GM23338 (cell line): ENCODE data around the gene CHEK1. TPM values are rescaled to one million over a fixed set of nuclear protein-coding genes. Genes with fewer than 3 reads are reported as not detected.

ENCODE experiments used
- ATAC-seq: fragments of 200-7000 bp; cut with Tn5 transposase; 3 replicates; pipeline ENCODE4 v1.9.1; 2020
- DNase-seq: peaks from one replicate; pipeline ENCODE4 v3.0.0-alpha.2; 2015; ENCODE audit warnings: low spot score
- H2AFZ ChIP-seq: fragments of 200-600 bp; sonication (generic); 2 replicates; pipeline ENCODE4 v1.8.0; 2016; ENCODE audit warnings: antibody characterized with exemption, mild to moderate bottlenecking, moderate library complexity
- H3F3A ChIP-seq: fragments of 200-600 bp; sonication (generic); replicated peaks from 2 replicates; pipeline ENCODE4 v1.8.0; 2017; ENCODE audit warnings: antibody characterized with exemption, mixed run types, low read depth
- H3K27ac ChIP-seq: fragments of 200-600 bp; sonication (generic); 2 replicates; pipeline ENCODE4 v1.6.1; 2016; ENCODE audit warnings: low read depth
- H3K27me3 ChIP-seq: fragments of 200-600 bp; sonication (generic); 2 replicates; pipeline ENCODE4 v1.8.0; 2016; ENCODE audit warnings: mild to moderate bottlenecking, mixed run types, moderate library complexity; ENCODE audit not compliant: insufficient read depth
- H3K36me3 ChIP-seq: fragments of 200-600 bp; sonication (generic); 2 replicates; pipeline ENCODE4 v1.8.0; 2016; ENCODE audit warnings: mild to moderate bottlenecking; ENCODE audit not compliant: insufficient read depth
- H3K4me1 ChIP-seq: fragments of 200-600 bp; sonication (generic); 2 replicates; pipeline ENCODE4 v1.8.0; 2016; ENCODE audit warnings: mild to moderate bottlenecking, moderate library complexity; ENCODE audit not compliant: insufficient read depth
- H3K4me2 ChIP-seq: fragments of 200-600 bp; sonication (generic); 2 replicates; pipeline ENCODE4 v1.7.1; 2017; ENCODE audit warnings: mixed run types
- H3K4me3 ChIP-seq: fragments of 200-600 bp; sonication (generic); 2 replicates; pipeline ENCODE4 v1.6.1; 2016; ENCODE audit warnings: mixed run types
- H3K79me2 ChIP-seq: fragments of 200-600 bp; sonication (generic); replicated peaks from 2 replicates; pipeline ENCODE4 v1.8.0; 2017; ENCODE audit warnings: mild to moderate bottlenecking; ENCODE audit not compliant: insufficient read depth
- H3K9me2 ChIP-seq: fragments of 200-600 bp; sonication (generic); 2 replicates; pipeline ENCODE4 v1.8.0; 2017; ENCODE audit not compliant: insufficient read depth
- H4K20me1 ChIP-seq: fragments of 200-600 bp; sonication (generic); replicated peaks from 2 replicates; pipeline ENCODE4 v1.8.0; 2017; ENCODE audit warnings: mild to moderate bottlenecking; ENCODE audit not compliant: insufficient read depth
- H3K27ac Mint-ChIP-seq: 2 replicates; pipeline ENCODE4 v1.8.0; 2020; ENCODE audit warnings: inconsistent platforms, mild to moderate bottlenecking, moderate library complexity, mixed read lengths
- H3K27me3 Mint-ChIP-seq: 3 replicates; pipeline ENCODE4 v1.8.0; 2022; ENCODE audit warnings: low read depth, mild to moderate bottlenecking, moderate library complexity, mixed read lengths, inconsistent platforms; ENCODE audit not compliant: insufficient read depth, poor library complexity
- H3K36me3 Mint-ChIP-seq: 3 replicates; pipeline ENCODE4 v1.8.0; 2021; ENCODE audit warnings: low read depth, mild to moderate bottlenecking, inconsistent platforms, moderate library complexity, mixed read lengths
- H3K4me1 Mint-ChIP-seq: 3 replicates; pipeline ENCODE4 v1.8.0; 2020; ENCODE audit warnings: mild to moderate bottlenecking, inconsistent platforms, mixed read lengths
- H3K4me3 Mint-ChIP-seq: 3 replicates; pipeline ENCODE4 v1.8.0; 2021; ENCODE audit warnings: moderate library complexity, mild to moderate bottlenecking, inconsistent platforms, mixed read lengths
- H3K9me3 Mint-ChIP-seq: 3 replicates; pipeline ENCODE4 v1.8.0; 2020; ENCODE audit warnings: moderate library complexity, mild to moderate bottlenecking, inconsistent platforms, mixed read lengths
- CREB1 ChIP-seq: fragments of 250-450 bp; sonication (Bioruptor Pico); IDR thresholded peaks from 2 replicates; pipeline ENCODE4 v1.5.0; 2020; ENCODE audit warnings: low read depth, mild to moderate bottlenecking, moderate library complexity
- EZH2 ChIP-seq: fragments of 200-600 bp; sonication (generic); IDR thresholded peaks from one replicate; pipeline ENCODE4 v1.8.0; 2017; ENCODE audit warnings: antibody characterized with exemption, mild to moderate bottlenecking, low read depth; ENCODE audit not compliant: unreplicated experiment
- EZH2phosphoT487 ChIP-seq: fragments of 200-600 bp; sonication (generic); IDR thresholded peaks from one replicate; pipeline ENCODE4 v1.8.1; 2018; ENCODE audit warnings: antibody characterized with exemption; ENCODE audit not compliant: unreplicated experiment
- JUNB ChIP-seq: IDR thresholded peaks from one replicate; pipeline ENCODE4 v1.6.1; 2016; ENCODE audit warnings: antibody characterized with exemption; ENCODE audit not compliant: unreplicated experiment
- NANOG ChIP-seq: IDR thresholded peaks from 2 replicates; pipeline ENCODE4 v1.6.1; 2016; ENCODE audit warnings: antibody characterized with exemption, borderline replicate concordance
- POLR2AphosphoS5 ChIP-seq: IDR thresholded peaks from 2 replicates; pipeline ENCODE4 v1.6.1; 2016; ENCODE audit warnings: antibody characterized with exemption, low read depth
- STAT1 ChIP-seq: IDR thresholded peaks from one replicate; pipeline ENCODE4 v1.6.1; 2016; ENCODE audit warnings: antibody characterized with exemption; ENCODE audit not compliant: unreplicated experiment
- ZNF114 ChIP-seq: fragments of 250-450 bp; sonication (Bioruptor Pico); IDR thresholded peaks from 2 replicates; pipeline ENCODE4 v1.5.0; 2020; ENCODE audit warnings: mild to moderate bottlenecking, moderate library complexity
- ZNF331 ChIP-seq: fragments of 250-450 bp; sonication (Bioruptor Pico); IDR thresholded peaks from 2 replicates; pipeline ENCODE4 v1.5.0; 2020; ENCODE audit warnings: low read depth, mild to moderate bottlenecking, moderate library complexity
- polyA plus RNA-seq: library from polyadenylated mRNA; unstranded; fragments of >200 nt; fragmentation: Nextera tagmentation; extraction: Ambion mirVana; gene quantifications from 2 replicates; pipeline ENCODE4 v1.2.1, GENCODE V29; 2016
- total RNA-seq: library from RNA; depleted of rRNA; stranded (reverse); fragments of >200 nt; shearing (Covaris generic); gene quantifications from 2 replicates; pipeline ENCODE4 v1.2.3, GENCODE V29; 2014
- TF ChIP-seq, protein P1 (sequence below), 2 experiments: fragments of 200-600 bp in 1 of 2; sonication (generic) in 1 of 2; conservative IDR thresholded peaks; 2 replicates each; pipeline versions ENCODE4 v1.5.1 to v1.6.1; 2016 to 2017; ENCODE audit warnings: antibody characterized with exemption in 2 of 2, low read depth in 2 of 2, mild to moderate bottlenecking in 2 of 2, moderate library complexity in 1 of 2
- TF ChIP-seq, protein P2 (sequence below): IDR thresholded peaks from 2 replicates; pipeline ENCODE4 v1.6.1; 2016; ENCODE audit warnings: antibody characterized with exemption
- TF ChIP-seq, protein P3 (sequence below): IDR thresholded peaks from one replicate; pipeline ENCODE4 v1.6.1; 2018; ENCODE audit warnings: antibody characterized with exemption; ENCODE audit not compliant: unreplicated experiment

The CHEK1 gene
- total and polyA plus RNA-seq, 2 experiments from 2014 or later: 90.0 to 102 TPM

DNA sequence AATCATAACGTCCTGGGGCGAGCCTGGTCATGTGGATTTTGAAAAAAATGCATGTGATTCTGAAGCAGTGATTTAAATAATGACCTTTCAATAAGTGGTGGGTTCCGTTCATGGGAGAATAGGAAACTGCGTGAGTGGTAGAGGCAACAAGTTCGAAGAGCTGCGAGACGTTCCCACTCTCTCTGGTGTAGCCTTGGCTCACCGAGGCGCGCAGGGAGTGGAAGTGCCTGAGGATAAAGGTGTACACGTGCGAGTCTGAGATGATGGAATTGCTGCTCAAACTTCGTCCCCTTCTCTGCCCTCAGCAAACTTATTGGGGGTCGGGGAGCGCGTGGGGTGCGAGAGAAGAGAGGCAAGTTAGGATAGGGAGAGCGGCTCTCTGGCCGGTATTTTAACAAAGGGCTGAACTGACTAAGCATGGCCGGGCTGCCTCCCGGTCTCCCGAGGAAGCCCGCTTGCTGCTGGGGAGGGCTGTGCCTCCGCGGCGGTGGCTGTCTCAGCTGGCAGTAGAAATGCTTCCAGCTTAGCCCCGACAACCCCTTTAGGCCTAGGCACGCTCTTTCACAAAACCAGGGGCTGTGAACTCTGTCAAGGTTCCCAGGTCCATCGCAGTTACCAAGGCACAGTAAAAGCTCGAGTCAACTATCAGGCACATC is 33.2 kb upstream of the CHEK1 start (continued):
- TF ChIP-seq NANOG: no peak
- TF ChIP-seq, protein P1, sequence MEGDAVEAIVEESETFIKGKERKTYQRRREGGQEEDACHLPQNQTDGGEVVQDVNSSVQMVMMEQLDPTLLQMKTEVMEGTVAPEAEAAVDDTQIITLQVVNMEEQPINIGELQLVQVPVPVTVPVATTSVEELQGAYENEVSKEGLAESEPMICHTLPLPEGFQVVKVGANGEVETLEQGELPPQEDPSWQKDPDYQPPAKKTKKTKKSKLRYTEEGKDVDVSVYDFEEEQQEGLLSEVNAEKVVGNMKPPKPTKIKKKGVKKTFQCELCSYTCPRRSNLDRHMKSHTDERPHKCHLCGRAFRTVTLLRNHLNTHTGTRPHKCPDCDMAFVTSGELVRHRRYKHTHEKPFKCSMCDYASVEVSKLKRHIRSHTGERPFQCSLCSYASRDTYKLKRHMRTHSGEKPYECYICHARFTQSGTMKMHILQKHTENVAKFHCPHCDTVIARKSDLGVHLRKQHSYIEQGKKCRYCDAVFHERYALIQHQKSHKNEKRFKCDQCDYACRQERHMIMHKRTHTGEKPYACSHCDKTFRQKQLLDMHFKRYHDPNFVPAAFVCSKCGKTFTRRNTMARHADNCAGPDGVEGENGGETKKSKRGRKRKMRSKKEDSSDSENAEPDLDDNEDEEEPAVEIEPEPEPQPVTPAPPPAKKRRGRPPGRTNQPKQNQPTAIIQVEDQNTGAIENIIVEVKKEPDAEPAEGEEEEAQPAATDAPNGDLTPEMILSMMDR (conservative IDR thresholded peaks at IDR 0.05; ENCODE audit: low read depth in 2 of 2): no peak
- no peak for TF ChIP-seq ZNF114 (CRISPR knock-in tag)

DNA sequence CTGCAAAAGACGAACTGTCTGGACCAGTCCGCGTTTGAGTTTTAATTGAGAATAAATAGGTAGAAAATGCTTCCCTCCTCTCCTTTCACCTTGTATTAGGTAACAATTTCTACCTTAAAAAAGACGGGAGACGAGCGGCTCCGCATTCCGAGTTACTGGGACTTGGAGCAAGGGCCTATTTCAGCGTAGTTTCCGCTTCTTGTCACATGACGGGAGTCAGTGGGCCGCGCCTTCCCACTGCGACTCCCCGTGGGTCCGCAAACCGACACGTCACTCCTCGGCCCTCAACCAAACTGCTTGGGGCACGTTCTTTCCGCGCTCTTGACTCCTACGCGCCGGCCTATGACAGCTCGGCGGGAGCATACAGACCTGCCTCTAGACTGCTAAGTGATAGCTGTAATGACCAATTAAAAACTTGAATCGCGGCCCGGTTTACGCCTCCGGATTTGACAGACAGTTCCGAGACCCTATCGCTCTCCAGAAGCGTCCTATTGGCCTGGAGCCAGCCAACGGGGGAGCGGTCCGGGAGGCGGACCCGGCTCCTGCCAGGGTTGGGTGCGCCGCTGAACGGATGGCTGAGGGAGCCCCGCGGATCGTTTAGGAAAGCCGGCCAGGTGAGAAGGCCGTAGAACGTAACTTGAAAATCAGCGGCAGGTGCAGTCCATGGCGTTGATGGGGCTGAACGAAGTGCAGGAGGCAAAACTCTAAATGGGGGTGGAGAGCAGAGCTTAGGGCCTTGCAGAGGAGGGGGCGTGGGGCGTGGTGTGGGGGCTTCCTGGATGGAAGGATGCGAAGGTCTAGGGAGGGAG is 32.5 kb upstream of the CHEK1 start, which contains the start of gene STT3A:
TSS of gene STT3A (plus strand) at position 548 of the 809 bp plus-strand sequence. CDS start 3,064 bp downstream, outside the sequence.
- H3K79me2 ChIP-seq: peaks cover 45% of the 10 kb centered on the region

More for the DNA sequence above, 32.5 kb upstream of the CHEK1 start, which contains the start of gene STT3A:
- DNase-seq: peak; percentile 100
- Mint-ChIP-seq H3K4me1 (peaks cover 11% of the 10 kb centered on the region), H3K4me3 (peak within 1 kb of the TSS; percentile 92), H3K9me3 (no peaks in the 10 kb centered on the region), H3K27ac (peak within 1 kb of the TSS; percentile 97), H3K27me3 (peaks cover 3% of the 10 kb centered on the region), H3K36me3 (peaks cover 15% of the 10 kb centered on the region)
- H3F3A ChIP-seq: 0 out of 2 replicates have a peak, but pooled peaks cover 2% of the 10 kb centered on the region
- H3K27ac ChIP-seq: peak within 1 kb of the TSS; percentile 69
- peak within 1 kb of the TSS; percentile 94 for H2AFZ ChIP-seq
- H3K4me3 ChIP-seq: peak within 1 kb of the TSS; percentile 64
- peaks cover 14% of the 10 kb centered on the region; the same call in 1 of the 2 replicates for H4K20me1 ChIP-seq
- H3K27me3 ChIP-seq: no peaks in the 10 kb centered on the region
- TF ChIP-seq EZH2phosphoT487 (no peak), JUNB (no peak), STAT1 (no peak), CREB1 (CRISPR knock-in tag) (peak; percentile 92), EZH2 (no peak), POLR2AphosphoS5 (peak; percentile 68), ZNF331 (CRISPR knock-in tag) (no peak)
- TF ChIP-seq, protein P2, sequence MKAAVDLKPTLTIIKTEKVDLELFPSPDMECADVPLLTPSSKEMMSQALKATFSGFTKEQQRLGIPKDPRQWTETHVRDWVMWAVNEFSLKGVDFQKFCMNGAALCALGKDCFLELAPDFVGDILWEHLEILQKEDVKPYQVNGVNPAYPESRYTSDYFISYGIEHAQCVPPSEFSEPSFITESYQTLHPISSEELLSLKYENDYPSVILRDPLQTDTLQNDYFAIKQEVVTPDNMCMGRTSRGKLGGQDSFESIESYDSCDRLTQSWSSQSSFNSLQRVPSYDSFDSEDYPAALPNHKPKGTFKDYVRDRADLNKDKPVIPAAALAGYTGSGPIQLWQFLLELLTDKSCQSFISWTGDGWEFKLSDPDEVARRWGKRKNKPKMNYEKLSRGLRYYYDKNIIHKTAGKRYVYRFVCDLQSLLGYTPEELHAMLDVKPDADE: peak; percentile 56
- TF ChIP-seq, protein P3, sequence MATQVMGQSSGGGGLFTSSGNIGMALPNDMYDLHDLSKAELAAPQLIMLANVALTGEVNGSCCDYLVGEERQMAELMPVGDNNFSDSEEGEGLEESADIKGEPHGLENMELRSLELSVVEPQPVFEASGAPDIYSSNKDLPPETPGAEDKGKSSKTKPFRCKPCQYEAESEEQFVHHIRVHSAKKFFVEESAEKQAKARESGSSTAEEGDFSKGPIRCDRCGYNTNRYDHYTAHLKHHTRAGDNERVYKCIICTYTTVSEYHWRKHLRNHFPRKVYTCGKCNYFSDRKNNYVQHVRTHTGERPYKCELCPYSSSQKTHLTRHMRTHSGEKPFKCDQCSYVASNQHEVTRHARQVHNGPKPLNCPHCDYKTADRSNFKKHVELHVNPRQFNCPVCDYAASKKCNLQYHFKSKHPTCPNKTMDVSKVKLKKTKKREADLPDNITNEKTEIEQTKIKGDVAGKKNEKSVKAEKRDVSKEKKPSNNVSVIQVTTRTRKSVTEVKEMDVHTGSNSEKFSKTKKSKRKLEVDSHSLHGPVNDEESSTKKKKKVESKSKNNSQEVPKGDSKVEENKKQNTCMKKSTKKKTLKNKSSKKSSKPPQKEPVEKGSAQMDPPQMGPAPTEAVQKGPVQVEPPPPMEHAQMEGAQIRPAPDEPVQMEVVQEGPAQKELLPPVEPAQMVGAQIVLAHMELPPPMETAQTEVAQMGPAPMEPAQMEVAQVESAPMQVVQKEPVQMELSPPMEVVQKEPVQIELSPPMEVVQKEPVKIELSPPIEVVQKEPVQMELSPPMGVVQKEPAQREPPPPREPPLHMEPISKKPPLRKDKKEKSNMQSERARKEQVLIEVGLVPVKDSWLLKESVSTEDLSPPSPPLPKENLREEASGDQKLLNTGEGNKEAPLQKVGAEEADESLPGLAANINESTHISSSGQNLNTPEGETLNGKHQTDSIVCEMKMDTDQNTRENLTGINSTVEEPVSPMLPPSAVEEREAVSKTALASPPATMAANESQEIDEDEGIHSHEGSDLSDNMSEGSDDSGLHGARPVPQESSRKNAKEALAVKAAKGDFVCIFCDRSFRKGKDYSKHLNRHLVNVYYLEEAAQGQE: no peak
- TF ChIP-seq, protein P1 (conservative IDR thresholded peaks at IDR 0.05; ENCODE audit: low read depth in 2 of 2): no peak
- H3K9me2 ChIP-seq: no peaks in the 10 kb centered on the region
- H3K36me3 ChIP-seq: peaks cover 9% of the 10 kb centered on the region; the same call in 1 of the 2 replicates
- H3K4me2 ChIP-seq: peak within 1 kb of the TSS; percentile 88
- H3K4me1 ChIP-seq: 0 out of 2 replicates have a peak, but pooled peaks cover 4% of the 10 kb centered on the region
- ATAC-seq: peak; percentile 96
